Spleen (tissue), 11 donors: ENCODE measurements around the gene GC. TPM values are rescaled to one million over a fixed set of nuclear protein-coding genes. Genes with fewer than 3 reads are reported as not detected.

Source experiments
- DNase-seq: peaks from one replicate; pipeline ENCODE4 v3.0.0-alpha.2; 2020
- H3K27ac ChIP-seq, 8 donors: fragments of 200-600 bp; sonication (generic) in 7 of 8; 1 replicate in 4 of 8; 2 replicates in 4 of 8; pipeline versions ENCODE4 v1.5.0 to v1.8.0; 2016 to 2021; ENCODE audit warnings: inconsistent platforms in 4 of 8, mild to moderate bottlenecking in 4 of 8, moderate library complexity in 1 of 8
- H3K27me3 ChIP-seq, 7 donors: fragments of 200-600 bp; sonication (generic) in 6 of 7; replicated peaks in 1 of 7; 1 replicate in 4 of 7; 2 replicates in 3 of 7; pipeline versions ENCODE4 v1.5.0 to v1.8.0; 2016 to 2021; ENCODE audit warnings: inconsistent platforms in 3 of 7, mild to moderate bottlenecking in 1 of 7
- H3K36me3 ChIP-seq, 6 donors: fragments of 200-600 bp; sonication (generic) in 5 of 6; 1 replicate in 4 of 6; 2 replicates in 2 of 6; pipeline versions ENCODE4 v1.5.0 to v1.8.0; 2016 to 2021; ENCODE audit warnings: inconsistent platforms in 2 of 6
- H3K4me1 ChIP-seq, 6 donors: fragments of 200-600 bp; sonication (generic) in 5 of 6; 1 replicate in 3 of 6; 2 replicates in 3 of 6; pipeline versions ENCODE4 v1.5.0 to v1.8.0; 2016 to 2021; ENCODE audit warnings: inconsistent platforms in 3 of 6
- H3K4me3 ChIP-seq, 8 donors: fragments of 200-600 bp; sonication (generic) in 7 of 8; 1 replicate in 4 of 8; 2 replicates in 4 of 8; pipeline versions ENCODE4 v1.5.0 to v1.8.0; 2016 to 2021; ENCODE audit warnings: inconsistent platforms in 4 of 8, mild to moderate bottlenecking in 4 of 8, moderate library complexity in 2 of 8
- H3K9me3 ChIP-seq, 8 donors: fragments of 200-600 bp; sonication (generic) in 7 of 8; 1 replicate in 4 of 8; 2 replicates in 4 of 8; pipeline versions ENCODE4 v1.5.0 to v1.8.0; 2016 to 2021; ENCODE audit warnings: inconsistent platforms in 4 of 8
- POLR2A ChIP-seq, 3 donors: fragments of 450-650 bp; IDR thresholded peaks; one replicate each; pipeline ENCODE4 v1.5.1; 2017; ENCODE audit warnings: antibody characterized with exemption in 3 of 3, mild to moderate bottlenecking in 1 of 3
- POLR2AphosphoS5 ChIP-seq, 3 donors: sonication (generic); formaldehyde crosslinking; IDR thresholded peaks; one replicate each; pipeline ENCODE4 v1.5.1; 2017; ENCODE audit warnings: antibody characterized with exemption in 3 of 3
- WGBS, 5 donors: extraction: QIAGEN DNeasy Blood & Tissue Kit in 3 of 5; methylation state at CpG; one replicate each; pipeline versions ENCODE4 v1.1.5 to v1.1.7; 2013 to 2018; 5-methylcytosine and 5-hydroxymethylcytosine counted together
- intact Hi-C: fragments of 100-400 bp; cut with DNase I; formaldehyde crosslinking; loops from one replicate; pipeline ENCODE4 v1.15.0; 2023; ENCODE audit warnings: low total_unique reads
- polyA plus RNA-seq, 3 donors: library from polyadenylated mRNA; stranded (reverse); fragments of 200-250 nt; gene quantifications; one replicate each; pipeline ENCODE4 v1.2.1, GENCODE V29; 2013
- total RNA-seq, 7 donors: library from RNA; depleted of rRNA in 3 of 7; stranded (reverse); fragments of >200 nt in 3 of 7; fragmentation: NEBNext Ultra II Directional in 4 of 7; extraction: Animal tissue kit (Norgen Biotek cat#: 25700) in 4 of 7; gene quantifications; one replicate each; pipeline versions ENCODE4 v1.1.0 to v1.2.1, GENCODE V29; 2016 to 2021
- TF ChIP-seq, protein P1 (sequence below), 11 experiments: fragments of 200-600 bp in 7 of 11; fragments of 450-650 bp in 4 of 11; sonication (generic) in 4 of 11; IDR thresholded peaks in 8 of 11; conservative IDR thresholded peaks in 3 of 11; 1 replicate in 7 of 11; 2 replicates in 4 of 11; pipeline versions ENCODE4 v1.4.0 to v1.8.0; 2016 to 2021; ENCODE audit warnings: antibody characterized with exemption in 11 of 11, inconsistent platforms in 4 of 11, mild to moderate bottlenecking in 1 of 11
- donor health status: healthy with polysubstance abuse.
- donor health status: DM: no; HTN: no; CAD: no; lungs with moderate emphysema.
- donor health status: DM: no; HTN: no; CAD: no.
- donor health status: Bipolar disorder and iron deficiency.
- donor health status: healthy.
- donor health status: DM: no; HTN: no; CAD: no.
- donor health status: DM: yes; HTN: yes; CAD: no.

The GC gene
- total and polyA plus RNA-seq, 10 donors = 1.0 TPM; not detected in 9

DNA sequence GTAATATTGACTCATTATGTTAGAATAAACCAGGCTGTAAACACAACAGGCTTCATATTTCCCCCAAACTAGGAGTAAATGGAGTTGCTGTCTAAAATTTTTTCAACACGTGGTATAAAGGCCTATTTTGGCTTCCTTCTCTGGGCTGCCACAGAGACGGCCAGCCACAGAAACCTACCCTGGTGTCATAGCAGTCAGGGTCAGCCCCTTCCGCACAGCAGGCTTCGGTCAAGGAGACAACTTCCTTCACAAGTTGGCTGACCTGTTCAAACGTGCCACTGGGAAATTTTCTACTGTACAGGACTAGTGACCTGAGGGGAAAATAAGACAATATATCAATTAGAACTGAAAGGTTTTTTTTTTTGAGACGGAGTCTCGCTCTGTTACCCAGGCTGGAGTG lies 15.8 kb downstream of the GC start:
- Histone ChIP-seq H3K27me3 (no peaks in the 10 kb centered on the region), H3K4me1 (peaks cover 0 to 8% (median 0%) of the 10 kb centered on the region in 6 donors), H3K9me3 (no peaks in the 10 kb centered on the region), H3K36me3 (no peaks in the 10 kb centered on the region), H3K4me3 (no peak overlapping the region), H3K27ac (no peak overlapping the region)
- intact Hi-C loops = no loop called here
- peak in 2 of 3 donors; percentile 53 to 56 for TF ChIP-seq POLR2AphosphoS5 (IDR thresholded peaks at IDR 0.05)
- TF ChIP-seq, protein P1, sequence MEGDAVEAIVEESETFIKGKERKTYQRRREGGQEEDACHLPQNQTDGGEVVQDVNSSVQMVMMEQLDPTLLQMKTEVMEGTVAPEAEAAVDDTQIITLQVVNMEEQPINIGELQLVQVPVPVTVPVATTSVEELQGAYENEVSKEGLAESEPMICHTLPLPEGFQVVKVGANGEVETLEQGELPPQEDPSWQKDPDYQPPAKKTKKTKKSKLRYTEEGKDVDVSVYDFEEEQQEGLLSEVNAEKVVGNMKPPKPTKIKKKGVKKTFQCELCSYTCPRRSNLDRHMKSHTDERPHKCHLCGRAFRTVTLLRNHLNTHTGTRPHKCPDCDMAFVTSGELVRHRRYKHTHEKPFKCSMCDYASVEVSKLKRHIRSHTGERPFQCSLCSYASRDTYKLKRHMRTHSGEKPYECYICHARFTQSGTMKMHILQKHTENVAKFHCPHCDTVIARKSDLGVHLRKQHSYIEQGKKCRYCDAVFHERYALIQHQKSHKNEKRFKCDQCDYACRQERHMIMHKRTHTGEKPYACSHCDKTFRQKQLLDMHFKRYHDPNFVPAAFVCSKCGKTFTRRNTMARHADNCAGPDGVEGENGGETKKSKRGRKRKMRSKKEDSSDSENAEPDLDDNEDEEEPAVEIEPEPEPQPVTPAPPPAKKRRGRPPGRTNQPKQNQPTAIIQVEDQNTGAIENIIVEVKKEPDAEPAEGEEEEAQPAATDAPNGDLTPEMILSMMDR (IDR thresholded peaks at IDR 0.05 in 8 of 11, conservative IDR thresholded peaks at IDR 0.05 in 3 of 11) = no peak
- no peak for TF ChIP-seq POLR2A (IDR thresholded peaks at IDR 0.05)
- 65 to 75% (median 68%) methylated on average over 7 of the region's 7 CpGs for WGBS, 5 donors
- peak; percentile 78 for DNase-seq

DNA sequence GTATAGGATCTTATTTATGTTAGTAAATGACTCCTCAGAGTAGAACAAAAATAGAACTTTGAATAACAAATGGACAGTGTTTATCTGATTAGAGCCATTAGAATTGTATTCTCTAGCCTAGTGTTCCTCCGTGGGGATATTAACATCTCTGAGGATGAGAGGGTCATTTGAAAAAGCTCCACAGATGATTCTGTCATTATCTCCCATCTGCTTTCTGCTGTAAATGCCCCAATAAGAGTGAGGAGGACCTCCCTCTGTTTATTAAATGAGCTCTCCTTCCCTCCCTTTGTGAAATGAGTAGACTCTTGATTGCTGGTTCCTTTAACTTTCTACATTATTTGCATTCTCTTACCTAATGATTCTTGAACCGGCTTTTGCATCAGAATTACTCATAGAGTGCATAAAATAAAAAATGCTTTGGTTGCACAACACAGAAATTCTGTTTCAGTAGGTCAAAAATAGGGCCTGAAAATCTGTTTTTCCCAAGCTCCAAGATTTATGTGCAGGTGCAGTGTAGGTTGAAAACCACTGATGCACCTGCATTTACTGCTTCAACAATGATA lies 18.0 kb downstream of the GC start:
- Histone ChIP-seq H3K4me1 (no peaks in the 10 kb centered on the region), H3K36me3 (no peaks in the 10 kb centered on the region), H3K27me3 (no peaks in the 10 kb centered on the region), H3K4me3 (no peak overlapping the region), H3K9me3 (no peaks in the 10 kb centered on the region), H3K27ac (no peak overlapping the region)
- 42 to 75% (median 64%) methylated on average over 2 of the region's 2 CpGs for WGBS, 5 donors
- intact Hi-C loops = no loop called here
- TF ChIP-seq, protein P1 (IDR thresholded peaks at IDR 0.05 in 8 of 11, conservative IDR thresholded peaks at IDR 0.05 in 3 of 11) = no peak
- TF ChIP-seq POLR2A (IDR thresholded peaks at IDR 0.05) = no peak
- TF ChIP-seq POLR2AphosphoS5 (IDR thresholded peaks at IDR 0.05) = no peak
- no peak for DNase-seq

DNA sequence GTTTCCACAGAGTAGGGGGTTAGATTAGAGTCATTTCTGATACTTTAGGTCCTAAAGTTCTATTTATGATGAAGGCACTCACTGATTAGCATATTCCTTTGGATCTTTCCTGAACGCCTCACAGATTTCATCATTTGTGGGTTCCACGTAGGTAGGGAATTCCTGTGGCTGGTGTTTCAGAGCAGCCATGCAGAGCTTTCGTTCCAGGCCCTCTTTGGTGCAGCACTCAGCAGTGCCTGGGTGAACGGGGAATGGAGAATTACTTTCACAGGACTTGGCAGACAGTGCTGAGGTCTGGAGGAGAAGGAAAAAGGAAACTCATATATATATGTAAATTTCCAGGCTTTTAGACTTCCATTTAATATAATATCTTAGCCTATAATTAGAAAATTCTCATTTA lies 18.5 kb downstream of the GC start:
- no peak overlapping the region for H3K27ac ChIP-seq
- TF ChIP-seq, protein P1 (IDR thresholded peaks at IDR 0.05 in 8 of 11, conservative IDR thresholded peaks at IDR 0.05 in 3 of 11) = no peak
- no peak for TF ChIP-seq POLR2A (IDR thresholded peaks at IDR 0.05)
- TF ChIP-seq POLR2AphosphoS5 (IDR thresholded peaks at IDR 0.05) = no peak
- no peak overlapping the region for H3K4me3 ChIP-seq
- H3K27me3 ChIP-seq = no peaks in the 10 kb centered on the region
- WGBS, 5 donors = 74 to 88% (median 79%) methylated on average over 4 of the region's 4 CpGs
- intact Hi-C loops = no loop called here
- H3K36me3 ChIP-seq = no peaks in the 10 kb centered on the region
- H3K9me3 ChIP-seq = no peaks in the 10 kb centered on the region
- no peaks in the 10 kb centered on the region for H3K4me1 ChIP-seq
- no peak for DNase-seq

DNA sequence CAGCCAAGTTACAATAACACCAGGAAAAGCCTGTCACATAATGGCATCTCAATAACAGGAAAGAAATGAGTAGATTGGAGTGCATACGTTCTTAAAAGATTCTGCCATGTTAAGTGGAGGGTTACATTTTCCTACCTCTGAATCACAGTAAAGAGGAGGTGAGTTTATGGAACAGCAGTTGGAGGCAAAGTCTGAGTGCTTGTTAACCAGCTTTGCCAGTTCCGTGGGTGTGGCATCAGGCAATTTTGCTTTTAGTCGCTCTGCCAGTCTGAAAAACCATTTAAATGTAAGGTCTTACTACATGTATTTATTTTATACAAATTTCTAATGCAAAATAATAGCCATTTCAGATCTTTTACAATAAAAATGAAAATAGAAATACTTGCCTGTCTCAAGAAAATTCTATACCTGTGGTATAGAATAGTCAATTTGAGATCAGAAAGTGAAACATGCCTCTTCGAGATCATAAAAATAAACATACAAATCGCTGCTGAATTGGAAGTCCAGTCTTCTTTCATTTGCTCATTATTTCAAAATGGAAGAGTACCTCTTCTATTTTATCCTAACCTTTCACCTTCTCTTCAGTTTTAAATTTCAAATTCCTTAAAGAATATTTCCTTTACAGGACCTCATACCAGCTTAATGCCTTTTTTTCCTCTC lies 31.4 kb downstream of the GC start:
- no peak overlapping the region for H3K4me3 ChIP-seq
- no peaks in the 10 kb centered on the region for H3K27me3 ChIP-seq
- TF ChIP-seq, protein P1 (IDR thresholded peaks at IDR 0.05 in 8 of 11, conservative IDR thresholded peaks at IDR 0.05 in 3 of 11) = no peak
- TF ChIP-seq POLR2AphosphoS5 (IDR thresholded peaks at IDR 0.05) = no peak
- TF ChIP-seq POLR2A (IDR thresholded peaks at IDR 0.05) = no peak
- no peak overlapping the region for H3K27ac ChIP-seq
- DNase-seq = no peak
- H3K9me3 ChIP-seq = no peaks in the 10 kb centered on the region
- H3K4me1 ChIP-seq = no peaks in the 10 kb centered on the region
- intact Hi-C loops = no loop called here
- no peaks in the 10 kb centered on the region for H3K36me3 ChIP-seq
- WGBS, 5 donors = 78 to 92% (median 82%) methylated on average over 5 of the region's 5 CpGs
